ENCODE data around the gene EZH2. TPM values are rescaled to one million over a fixed set of nuclear protein-coding genes. Genes with fewer than 3 reads are reported as not detected.

EZH2 gene
- total and polyA plus RNA-seq, 2 donors (not counting 1 experiment from before 2014, with no cell fraction given), result 7.1 to 10.1 TPM

- no peaks in the 10 kb centered on the region for H3K79me2 ChIP-seq (ENCODE audit: control insufficient read depth, insufficient read depth, low read length)
- H3K4me2 ChIP-seq (ENCODE audit: extremely low read depth, insufficient read depth, low read length), result no peak overlapping the region
- H3K27me3 ChIP-seq (ENCODE audit: control insufficient read depth, insufficient read depth, low read length), result peaks cover 3% of the 10 kb centered on the region
- H3K4me3 ChIP-seq (replicated peaks in 1 of 4; ENCODE audit: control extremely low read depth in 1 of 4, insufficient read depth in 1 of 4, low read depth in 3 of 4, low read length in 4 of 4), result no peak overlapping the region
- H3K36me3 ChIP-seq (ENCODE audit: control insufficient read depth, insufficient read depth, low read length), result no peaks in the 10 kb centered on the region
- no peak overlapping the region for H3K27ac ChIP-seq (ENCODE audit: insufficient read depth, low read length)
- H3K9ac ChIP-seq (ENCODE audit: insufficient read depth, low read length), result no peak overlapping the region
- TF ChIP-seq, protein P1, sequence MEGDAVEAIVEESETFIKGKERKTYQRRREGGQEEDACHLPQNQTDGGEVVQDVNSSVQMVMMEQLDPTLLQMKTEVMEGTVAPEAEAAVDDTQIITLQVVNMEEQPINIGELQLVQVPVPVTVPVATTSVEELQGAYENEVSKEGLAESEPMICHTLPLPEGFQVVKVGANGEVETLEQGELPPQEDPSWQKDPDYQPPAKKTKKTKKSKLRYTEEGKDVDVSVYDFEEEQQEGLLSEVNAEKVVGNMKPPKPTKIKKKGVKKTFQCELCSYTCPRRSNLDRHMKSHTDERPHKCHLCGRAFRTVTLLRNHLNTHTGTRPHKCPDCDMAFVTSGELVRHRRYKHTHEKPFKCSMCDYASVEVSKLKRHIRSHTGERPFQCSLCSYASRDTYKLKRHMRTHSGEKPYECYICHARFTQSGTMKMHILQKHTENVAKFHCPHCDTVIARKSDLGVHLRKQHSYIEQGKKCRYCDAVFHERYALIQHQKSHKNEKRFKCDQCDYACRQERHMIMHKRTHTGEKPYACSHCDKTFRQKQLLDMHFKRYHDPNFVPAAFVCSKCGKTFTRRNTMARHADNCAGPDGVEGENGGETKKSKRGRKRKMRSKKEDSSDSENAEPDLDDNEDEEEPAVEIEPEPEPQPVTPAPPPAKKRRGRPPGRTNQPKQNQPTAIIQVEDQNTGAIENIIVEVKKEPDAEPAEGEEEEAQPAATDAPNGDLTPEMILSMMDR (conservative IDR thresholded peaks at IDR 0.05 in 1 of 2, IDR thresholded peaks at IDR 0.05 in 1 of 2; ENCODE audit: low read depth in 1 of 2, low read length in 2 of 2), result no peak
- no peak for TF ChIP-seq EZH2 (IDR thresholded peaks at IDR 0.05; ENCODE audit: low read length, missing control alignments)
- H3K4me1 ChIP-seq (ENCODE audit: control insufficient read depth, extremely low read depth, insufficient read depth, low read length), result no peaks in the 10 kb centered on the region
- H4K20me1 ChIP-seq (ENCODE audit: control insufficient read depth, extremely low read depth, insufficient read depth, low read length), result no peaks in the 10 kb centered on the region
- H3K9me3 ChIP-seq (ENCODE audit: control insufficient read depth, insufficient read depth, low read depth, low read length), result no peaks in the 10 kb centered on the region
- H2AFZ ChIP-seq (ENCODE audit: low read length), result no peak overlapping the region
- no peak for DNase-seq (ENCODE audit: low read depth in 2 of 2)
Measured at GRCh38 chr7:148901178-148901577, 17.1 kb upstream of the EZH2 start.

- peak overlapping the region; percentile 42 for H3K4me2 ChIP-seq (ENCODE audit: extremely low read depth, insufficient read depth, low read length)
- TF ChIP-seq EZH2 (IDR thresholded peaks at IDR 0.05; ENCODE audit: low read length, missing control alignments), result no peak
- TF ChIP-seq, protein P1 (conservative IDR thresholded peaks at IDR 0.05 in 1 of 2, IDR thresholded peaks at IDR 0.05 in 1 of 2; ENCODE audit: low read depth in 1 of 2, low read length in 2 of 2), result no peak
- no peaks in the 10 kb centered on the region for H3K4me1 ChIP-seq (ENCODE audit: control insufficient read depth, extremely low read depth, insufficient read depth, low read length)
- H3K27ac ChIP-seq (ENCODE audit: insufficient read depth, low read length), result no peak overlapping the region
- no peak overlapping the region for H3K4me3 ChIP-seq (replicated peaks in 1 of 4; ENCODE audit: control extremely low read depth in 1 of 4, insufficient read depth in 1 of 4, low read depth in 3 of 4, low read length in 4 of 4)
- no peaks in the 10 kb centered on the region for H3K36me3 ChIP-seq (ENCODE audit: control insufficient read depth, insufficient read depth, low read length)
- peak overlapping the region; percentile 11 for H2AFZ ChIP-seq (ENCODE audit: low read length)
- DNase-seq (ENCODE audit: low read depth in 2 of 2), result no peak
- no peaks in the 10 kb centered on the region for H3K79me2 ChIP-seq (ENCODE audit: control insufficient read depth, insufficient read depth, low read length)
- H3K9ac ChIP-seq (ENCODE audit: insufficient read depth, low read length), result no peak overlapping the region
- peaks cover 7% of the 10 kb centered on the region for H3K27me3 ChIP-seq (ENCODE audit: control insufficient read depth, insufficient read depth, low read length)
- no peaks in the 10 kb centered on the region for H4K20me1 ChIP-seq (ENCODE audit: control insufficient read depth, extremely low read depth, insufficient read depth, low read length)
- no peaks in the 10 kb centered on the region for H3K9me3 ChIP-seq (ENCODE audit: control insufficient read depth, insufficient read depth, low read depth, low read length)
Measured at GRCh38 chr7:148898845-148899484, 14.9 kb upstream of the EZH2 start.

DNA sequence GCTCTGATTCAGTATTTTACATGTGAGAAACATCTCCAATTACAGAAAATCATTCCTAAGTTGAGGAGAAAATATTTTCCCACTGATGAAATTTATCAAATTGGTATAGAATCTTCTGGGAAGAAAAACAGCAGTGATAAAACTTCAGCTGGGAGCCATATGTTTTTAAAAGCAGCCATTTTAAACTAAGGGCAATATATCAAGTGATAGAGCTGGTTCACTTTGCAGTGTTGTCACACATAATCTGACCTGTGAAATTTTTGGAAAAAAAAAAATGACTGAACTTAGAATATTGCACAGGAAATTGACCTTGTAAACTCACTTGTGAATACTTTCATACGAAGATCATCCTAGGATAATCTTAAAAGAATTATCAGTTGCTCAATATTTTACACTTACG is 10.5 kb upstream of the EZH2 start:
- Histone ChIP-seq H3K4me3 (replicated peaks in 1 of 4; ENCODE audit: control extremely low read depth in 1 of 4, insufficient read depth in 1 of 4, low read depth in 3 of 4, low read length in 4 of 4) (no peak overlapping the region), H3K27me3 (ENCODE audit: control insufficient read depth, insufficient read depth, low read length) (peaks cover 4% of the 10 kb centered on the region), H3K9ac (ENCODE audit: insufficient read depth, low read length) (no peak overlapping the region), H3K79me2 (ENCODE audit: control insufficient read depth, insufficient read depth, low read length) (no peaks in the 10 kb centered on the region), H3K4me1 (ENCODE audit: control insufficient read depth, extremely low read depth, insufficient read depth, low read length) (no peaks in the 10 kb centered on the region), H3K27ac (ENCODE audit: insufficient read depth, low read length) (no peak overlapping the region), H3K9me3 (ENCODE audit: control insufficient read depth, insufficient read depth, low read depth, low read length) (no peaks in the 10 kb centered on the region), H3K36me3 (ENCODE audit: control insufficient read depth, insufficient read depth, low read length) (no peaks in the 10 kb centered on the region), H2AFZ (ENCODE audit: low read length) (no peak overlapping the region), H3K4me2 (ENCODE audit: extremely low read depth, insufficient read depth, low read length) (no peak overlapping the region), H4K20me1 (ENCODE audit: control insufficient read depth, extremely low read depth, insufficient read depth, low read length) (no peaks in the 10 kb centered on the region)
- no peak for TF ChIP-seq EZH2 (IDR thresholded peaks at IDR 0.05; ENCODE audit: low read length, missing control alignments)
- TF ChIP-seq, protein P1 (conservative IDR thresholded peaks at IDR 0.05 in 1 of 2, IDR thresholded peaks at IDR 0.05 in 1 of 2; ENCODE audit: low read depth in 1 of 2, low read length in 2 of 2), result no peak
- DNase-seq (ENCODE audit: low read depth in 2 of 2), result no peak
